ENCODE data around the gene CCDC144A.

DNA sequence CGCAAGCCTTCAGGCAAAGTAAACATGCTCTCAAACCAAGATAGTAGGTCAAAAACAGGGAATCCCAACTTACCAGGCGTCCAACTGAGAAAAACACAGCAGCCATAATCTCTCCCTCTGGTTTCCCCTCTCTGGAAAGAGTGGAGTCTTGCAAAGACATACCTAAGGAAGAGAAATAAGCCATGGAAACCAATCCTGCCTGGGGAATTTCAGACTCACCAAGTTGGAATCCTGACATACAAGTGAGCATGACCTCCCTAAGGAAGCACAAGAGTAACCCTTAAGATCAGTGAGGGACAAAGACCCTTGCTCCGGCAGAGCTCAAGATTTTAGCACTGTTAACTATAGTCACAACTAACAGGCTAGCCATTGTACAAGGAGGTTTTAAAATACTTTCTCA, 40.5 kb upstream of the CCDC144A start:
- TF ChIP-seq, protein P1, sequence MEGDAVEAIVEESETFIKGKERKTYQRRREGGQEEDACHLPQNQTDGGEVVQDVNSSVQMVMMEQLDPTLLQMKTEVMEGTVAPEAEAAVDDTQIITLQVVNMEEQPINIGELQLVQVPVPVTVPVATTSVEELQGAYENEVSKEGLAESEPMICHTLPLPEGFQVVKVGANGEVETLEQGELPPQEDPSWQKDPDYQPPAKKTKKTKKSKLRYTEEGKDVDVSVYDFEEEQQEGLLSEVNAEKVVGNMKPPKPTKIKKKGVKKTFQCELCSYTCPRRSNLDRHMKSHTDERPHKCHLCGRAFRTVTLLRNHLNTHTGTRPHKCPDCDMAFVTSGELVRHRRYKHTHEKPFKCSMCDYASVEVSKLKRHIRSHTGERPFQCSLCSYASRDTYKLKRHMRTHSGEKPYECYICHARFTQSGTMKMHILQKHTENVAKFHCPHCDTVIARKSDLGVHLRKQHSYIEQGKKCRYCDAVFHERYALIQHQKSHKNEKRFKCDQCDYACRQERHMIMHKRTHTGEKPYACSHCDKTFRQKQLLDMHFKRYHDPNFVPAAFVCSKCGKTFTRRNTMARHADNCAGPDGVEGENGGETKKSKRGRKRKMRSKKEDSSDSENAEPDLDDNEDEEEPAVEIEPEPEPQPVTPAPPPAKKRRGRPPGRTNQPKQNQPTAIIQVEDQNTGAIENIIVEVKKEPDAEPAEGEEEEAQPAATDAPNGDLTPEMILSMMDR (IDR thresholded peaks at IDR 0.05; ENCODE audit: low read length): no peak
- TF ChIP-seq EZH2 (IDR thresholded peaks at IDR 0.05; ENCODE audit: borderline replicate concordance, low read length): no peak
